H1 (cell line): ENCODE data around the gene SNHG17. TPM values are rescaled to one million over a fixed set of nuclear protein-coding genes. Genes with fewer than 3 reads are reported as not detected.
A peak's percentile ranks its signal among the peaks of the same experiment; 100 is the strongest.

Experiments
- CHD2 ChIP-seq: IDR thresholded peaks from 2 replicates; pipeline ENCODE4 v1.6.1; 2012; ENCODE audit warnings: low read length, improper control_type of control experiment
- CHD7 ChIP-seq: fragments of 300-600 bp; sonication (generic); IDR thresholded peaks from 2 replicates; pipeline ENCODE4 v1.7.1; 2012; ENCODE audit warnings: low read length, moderate library complexity, mild to moderate bottlenecking, inconsistent platforms; ENCODE audit not compliant: insufficient replicate concordance
- CTCF ChIP-seq, 3 experiments: IDR thresholded peaks; 1 replicate in 2 of 3; 2 replicates in 1 of 3; pipeline versions ENCODE4 v1.5.1 to v1.6.1; 2011; ENCODE audit warnings: low read length in 3 of 3, mild to moderate bottlenecking in 3 of 3, inconsistent platforms in 2 of 3, low read depth in 1 of 3, moderate library complexity in 1 of 3; ENCODE audit not compliant: insufficient read depth in 1 of 3; ENCODE audit errors: control extremely low read depth in 1 of 3
- EGR1 ChIP-seq: IDR thresholded peaks from 2 replicates; pipeline ENCODE4 v1.6.1; 2011; ENCODE audit warnings: low read depth, low read length, borderline replicate concordance
- FOSL1 ChIP-seq: IDR thresholded peaks from 2 replicates; pipeline ENCODE4 v1.6.1; 2011; ENCODE audit warnings: mild to moderate bottlenecking, low read depth, low read length, moderate library complexity; ENCODE audit not compliant: insufficient read depth
- POLR2AphosphoS5 ChIP-seq: IDR thresholded peaks from 2 replicates; pipeline ENCODE4 v1.6.1; 2011; ENCODE audit warnings: low read depth, low read length
- TBP ChIP-seq: IDR thresholded peaks from 2 replicates; pipeline ENCODE4 v1.6.1; 2011; ENCODE audit warnings: low read depth, low read length, improper control_type of control experiment
- polyA plus RNA-seq, 7 experiments: library from polyadenylated mRNA; depleted of rRNA in 3 of 7; stranded (reverse) in 5 of 7; unstranded in 2 of 7; fragments of >200 nt in 5 of 7; fragments of 200-250 nt in 2 of 7; gene quantifications; 1 replicate in 5 of 7; 2 replicates in 1 of 7; 4 replicates in 1 of 7; pipeline versions ENCODE4 v1.2.1 to v1.2.3, GENCODE V29; 2011 to 2013; ENCODE audit warnings: missing spikeins in 2 of 7, mixed read lengths in 2 of 7
- total RNA-seq: library from RNA; stranded (reverse); fragmentation: NEBNext Ultra II Directional; extraction: Animal tissue kit (Norgen Biotek cat#: 25700); gene quantifications from 2 replicates; pipeline ENCODE4 v1.2.1, GENCODE V29; 2021

SNHG17 gene
- total and polyA plus RNA-seq, 2 of the 8 experiments (the other 6 are each of a cell fraction or from before 2014, with no cell fraction given): 59.4 to 59.8 TPM

- TF ChIP-seq CHD7 (no peak), CHD2 (no peak), TBP (peak; percentile 55; the same call in 1 of the 2 replicates), EGR1 (no peak), POLR2AphosphoS5 (peak; percentile 88), CTCF (IDR thresholded peaks at IDR 0.05; ENCODE audit: control extremely low read depth in 1 of 3, insufficient read depth in 1 of 3, low read depth in 1 of 3, low read length in 3 of 3) (peak; percentile 36 to 74 (median 68)), FOSL1 (no peak)
Observed at GRCh38 chr20:38472513-38473366, 37.6 kb upstream of the SNHG17 start, which contains the start of gene RALGAPB (continued).
